A549 (cell line): ENCODE results near the gene F5. TPM values are rescaled to one million over a fixed set of nuclear protein-coding genes. Genes with fewer than 3 reads are reported as not detected.

Source experiments
- ATAC-seq, 2 experiments: fragments of 200-7000 bp in 1 of 2; fragments of >200 bp in 1 of 2; cut with Nextera tagmentation in 1 of 2; cut with Tn5 transposase in 1 of 2; 3 replicates each; pipeline versions ENCODE4 v1.8.0 to v1.9.1; 2018 to 2020; ENCODE audit warnings: mild to moderate bottlenecking in 1 of 2, moderate library complexity in 1 of 2
- CTCF ChIA-PET: fragments of 300-600 bp; sonication (Branson Sonifier 250); formaldehyde crosslinking; extraction: SDS; loops from one replicate; lab custom pipeline; 2021; ENCODE audit warnings: antibody characterized with exemption, inconsistent platforms; lab: Yijun Ruan, JAX
- POLR2A ChIA-PET: fragments of 350-600 bp; formaldehyde crosslinking; extraction: SDS; loops from one replicate; lab custom pipeline; 2021; ENCODE audit warnings: antibody characterized with exemption, inconsistent platforms; lab: Yijun Ruan, JAX
- DNase-seq, 2 experiments: peaks; one replicate each; pipeline versions ENCODE4 v3.0.0 to v3.0.0-alpha.2; 2011 to 2016; ENCODE audit warnings: low read depth in 1 of 2, low spot score in 1 of 2
- FAIRE-seq: peaks from 2 replicates; lab custom pipeline; 2011; peaks lifted over from hg19 to GRCh38; lab: Jason Lieb, UNC
- H3K27ac ChIP-seq, 2 experiments: fragments of >200 bp; sonication (Bioruptor Twin); formaldehyde crosslinking; 3 replicates each; pipeline ENCODE4 v1.5.1; 2016 to 2017
- H3K4me1 ChIP-seq: fragments of >200 bp; sonication (Bioruptor Twin); formaldehyde crosslinking; 3 replicates; pipeline ENCODE4 v1.6.1; 2016
- H3K4me2 ChIP-seq: fragments of >200 bp; sonication (Bioruptor Twin); formaldehyde crosslinking; 3 replicates; pipeline ENCODE4 v1.6.1; 2016
- H3K4me3 ChIP-seq: fragments of >200 bp; sonication (Bioruptor Twin); formaldehyde crosslinking; 3 replicates; pipeline ENCODE4 v1.5.1; 2016
- H3K9me3 ChIP-seq: fragments of >200 bp; sonication (Bioruptor Twin); formaldehyde crosslinking; 3 replicates; pipeline ENCODE4 v1.6.1; 2016
- CHD2 ChIP-seq: fragments of 150-350 bp; IDR thresholded peaks from 2 replicates; pipeline ENCODE4 v1.6.1; 2014; ENCODE audit warnings: low read length; ENCODE audit not compliant: partially characterized antibody
- CHD4 ChIP-seq: fragments of 200-600 bp; sonication (generic); IDR thresholded peaks from 2 replicates; pipeline ENCODE4 v1.6.1; 2016; ENCODE audit warnings: antibody characterized with exemption, mild to moderate bottlenecking, borderline replicate concordance
- EHF ChIP-seq: fragments of 250-450 bp; sonication (Bioruptor Pico); IDR thresholded peaks from 2 replicates; pipeline ENCODE4 v1.5.0; 2020; ENCODE audit warnings: mild to moderate bottlenecking
- EHMT2 ChIP-seq: fragments of 200-600 bp; sonication (generic); IDR thresholded peaks from 2 replicates; pipeline ENCODE4 v1.6.1; 2016; ENCODE audit warnings: antibody characterized with exemption, low read depth, mild to moderate bottlenecking, moderate library complexity
- ELK1 ChIP-seq: fragments of 150-350 bp; IDR thresholded peaks from 2 replicates; pipeline ENCODE4 v1.6.1; 2014; ENCODE audit warnings: low read depth, mild to moderate bottlenecking, low read length
- FOXS1 ChIP-seq: fragments of 250-450 bp; sonication (Bioruptor Pico); IDR thresholded peaks from 2 replicates; pipeline ENCODE4 v1.5.0; 2020; ENCODE audit warnings: mild to moderate bottlenecking, moderate library complexity
- GATA3 ChIP-seq: IDR thresholded peaks from 2 replicates; pipeline ENCODE4 v1.6.1; 2012; ENCODE audit warnings: borderline replicate concordance
- HES2 ChIP-seq: fragments of >200 bp; sonication (Bioruptor Twin); formaldehyde crosslinking; IDR thresholded peaks from 2 replicates; pipeline ENCODE4 v1.6.1; 2016
- HEYL ChIP-seq: fragments of 250-450 bp; sonication (Bioruptor Pico); IDR thresholded peaks from 2 replicates; pipeline ENCODE4 v1.8.0; 2021; ENCODE audit warnings: mild to moderate bottlenecking, moderate library complexity
- HOXA7 ChIP-seq: fragments of 250-450 bp; sonication (Bioruptor Pico); IDR thresholded peaks from 2 replicates; pipeline ENCODE4 v1.5.0; 2020; ENCODE audit warnings: mild to moderate bottlenecking, moderate library complexity
- KDM5A ChIP-seq: fragments of 200-600 bp; sonication (generic); IDR thresholded peaks from 2 replicates; pipeline ENCODE4 v1.6.1; 2016; ENCODE audit warnings: antibody characterized with exemption, mild to moderate bottlenecking
- MAFK ChIP-seq: fragments of 450-650 bp; IDR thresholded peaks from 2 replicates; pipeline ENCODE4 v1.6.1; 2014; ENCODE audit not compliant: partially characterized antibody
- MAZ ChIP-seq: fragments of 150-350 bp; IDR thresholded peaks from 2 replicates; pipeline ENCODE4 v1.6.1; 2014; ENCODE audit warnings: antibody characterized with exemption, low read depth, low read length, borderline replicate concordance
- NFE2L2 ChIP-seq: fragments of 150-350 bp; conservative IDR thresholded peaks from 2 replicates; pipeline ENCODE4 v1.6.1; 2014; ENCODE audit warnings: low read length
- NR3C1 ChIP-seq: fragments of >200 bp; sonication (Bioruptor Twin); formaldehyde crosslinking; IDR thresholded peaks from 3 replicates; pipeline ENCODE4 v1.6.1; 2017
- PBX3 ChIP-seq: IDR thresholded peaks from 2 replicates; pipeline ENCODE4 v1.6.1; 2012
- PHF8 ChIP-seq: fragments of 200-600 bp; sonication (generic); IDR thresholded peaks from 2 replicates; pipeline ENCODE4 v1.6.1; 2016; ENCODE audit warnings: low read depth, mild to moderate bottlenecking, antibody characterized with exemption, moderate library complexity, borderline replicate concordance
- POLR2A ChIP-seq: IDR thresholded peaks from 2 replicates; pipeline ENCODE4 v1.6.1; 2012; ENCODE audit warnings: mild to moderate bottlenecking, low read length
- RCOR1 ChIP-seq: fragments of 150-350 bp; IDR thresholded peaks from 2 replicates; pipeline ENCODE4 v1.6.1; 2014; ENCODE audit warnings: antibody characterized with exemption, low read length, low read depth
- RNF2 ChIP-seq: fragments of 200-600 bp; sonication (generic); IDR thresholded peaks from 2 replicates; pipeline ENCODE4 v1.6.1; 2016; ENCODE audit warnings: low read depth, mild to moderate bottlenecking, antibody characterized with exemption, moderate library complexity, borderline replicate concordance
- SREBF2 ChIP-seq: fragments of 450-650 bp; IDR thresholded peaks from 2 replicates; pipeline ENCODE4 v1.6.1; 2014; ENCODE audit warnings: mild to moderate bottlenecking, moderate library complexity
- ZC3H11A ChIP-seq: fragments of 450-650 bp; IDR thresholded peaks from 2 replicates; pipeline ENCODE4 v1.6.1; 2014; ENCODE audit warnings: antibody characterized with exemption, mild to moderate bottlenecking
- ZFP36 ChIP-seq: fragments of 450-650 bp; IDR thresholded peaks from 2 replicates; pipeline ENCODE4 v1.6.1; 2014; ENCODE audit warnings: borderline replicate concordance; ENCODE audit not compliant: partially characterized antibody
- WGBS: methylation state at CpG from one replicate; pipeline ENCODE4 v1.1.6; 2017; ENCODE audit errors: missing lambda C conversion rate; 5-methylcytosine and 5-hydroxymethylcytosine counted together
- polyA plus RNA-seq, 4 experiments: library from polyadenylated mRNA; depleted of rRNA in 3 of 4; stranded (reverse); fragments of >200 nt; fragmentation: RNase III in 1 of 4; extraction: RNeasy Plus Mini Kit Qiagen cat#74134 plus additional on column Dnase treatment in 1 of 4; gene quantifications; 2 replicates in 3 of 4; 3 replicates in 1 of 4; pipeline ENCODE4 v1.2.3, GENCODE V29; 2011 to 2017
- TF ChIP-seq, protein P1 (sequence below): fragments of 250-450 bp; sonication (Bioruptor Pico); IDR thresholded peaks from 2 replicates; pipeline ENCODE4 v1.5.0; 2021; ENCODE audit warnings: mild to moderate bottlenecking, moderate library complexity, borderline replicate concordance
- TF ChIP-seq, protein P2 (sequence below): fragments of 200-600 bp; sonication (generic); IDR thresholded peaks from 2 replicates; pipeline ENCODE4 v1.6.1; 2016; ENCODE audit warnings: antibody characterized with exemption, mild to moderate bottlenecking, moderate library complexity

Gene F5
- polyA plus RNA-seq, 2 of the 4 experiments (the other 2 are of a cell fraction) = 0.04 to 0.36 TPM

GRCh38 chr1:169608226-169608625 lies 21.9 kb upstream of the F5 start:
- no peak overlapping the region for H3K27ac ChIP-seq
- no peak overlapping the region for H3K4me2 ChIP-seq
- TF ChIP-seq, protein P1, sequence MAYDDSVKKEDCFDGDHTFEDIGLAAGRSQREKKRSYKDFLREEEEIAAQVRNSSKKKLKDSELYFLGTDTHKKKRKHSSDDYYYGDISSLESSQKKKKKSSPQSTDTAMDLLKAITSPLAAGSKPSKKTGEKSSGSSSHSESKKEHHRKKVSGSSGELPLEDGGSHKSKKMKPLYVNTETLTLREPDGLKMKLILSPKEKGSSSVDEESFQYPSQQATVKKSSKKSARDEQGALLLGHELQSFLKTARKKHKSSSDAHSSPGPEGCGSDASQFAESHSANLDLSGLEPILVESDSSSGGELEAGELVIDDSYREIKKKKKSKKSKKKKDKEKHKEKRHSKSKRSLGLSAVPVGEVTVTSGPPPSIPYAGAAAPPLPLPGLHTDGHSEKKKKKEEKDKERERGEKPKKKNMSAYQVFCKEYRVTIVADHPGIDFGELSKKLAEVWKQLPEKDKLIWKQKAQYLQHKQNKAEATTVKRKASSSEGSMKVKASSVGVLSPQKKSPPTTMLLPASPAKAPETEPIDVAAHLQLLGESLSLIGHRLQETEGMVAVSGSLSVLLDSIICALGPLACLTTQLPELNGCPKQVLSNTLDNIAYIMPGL (CRISPR knock-in tag) = no peak
- TF ChIP-seq ZFP36 (no peak), CHD2 (no peak), ZC3H11A (no peak), KDM5A (no peak), RCOR1 (no peak), ELK1 (no peak), HOXA7 (CRISPR knock-in tag) (no peak), GATA3 (no peak), MAZ (no peak), PBX3 (no peak), HES2 (no peak), SREBF2 (no peak), NR3C1 (no peak)
- TF ChIP-seq, protein P2, sequence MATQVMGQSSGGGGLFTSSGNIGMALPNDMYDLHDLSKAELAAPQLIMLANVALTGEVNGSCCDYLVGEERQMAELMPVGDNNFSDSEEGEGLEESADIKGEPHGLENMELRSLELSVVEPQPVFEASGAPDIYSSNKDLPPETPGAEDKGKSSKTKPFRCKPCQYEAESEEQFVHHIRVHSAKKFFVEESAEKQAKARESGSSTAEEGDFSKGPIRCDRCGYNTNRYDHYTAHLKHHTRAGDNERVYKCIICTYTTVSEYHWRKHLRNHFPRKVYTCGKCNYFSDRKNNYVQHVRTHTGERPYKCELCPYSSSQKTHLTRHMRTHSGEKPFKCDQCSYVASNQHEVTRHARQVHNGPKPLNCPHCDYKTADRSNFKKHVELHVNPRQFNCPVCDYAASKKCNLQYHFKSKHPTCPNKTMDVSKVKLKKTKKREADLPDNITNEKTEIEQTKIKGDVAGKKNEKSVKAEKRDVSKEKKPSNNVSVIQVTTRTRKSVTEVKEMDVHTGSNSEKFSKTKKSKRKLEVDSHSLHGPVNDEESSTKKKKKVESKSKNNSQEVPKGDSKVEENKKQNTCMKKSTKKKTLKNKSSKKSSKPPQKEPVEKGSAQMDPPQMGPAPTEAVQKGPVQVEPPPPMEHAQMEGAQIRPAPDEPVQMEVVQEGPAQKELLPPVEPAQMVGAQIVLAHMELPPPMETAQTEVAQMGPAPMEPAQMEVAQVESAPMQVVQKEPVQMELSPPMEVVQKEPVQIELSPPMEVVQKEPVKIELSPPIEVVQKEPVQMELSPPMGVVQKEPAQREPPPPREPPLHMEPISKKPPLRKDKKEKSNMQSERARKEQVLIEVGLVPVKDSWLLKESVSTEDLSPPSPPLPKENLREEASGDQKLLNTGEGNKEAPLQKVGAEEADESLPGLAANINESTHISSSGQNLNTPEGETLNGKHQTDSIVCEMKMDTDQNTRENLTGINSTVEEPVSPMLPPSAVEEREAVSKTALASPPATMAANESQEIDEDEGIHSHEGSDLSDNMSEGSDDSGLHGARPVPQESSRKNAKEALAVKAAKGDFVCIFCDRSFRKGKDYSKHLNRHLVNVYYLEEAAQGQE = no peak
- TF ChIP-seq, all 56 proteins: peak for 0
- H3K4me3 ChIP-seq = no peak overlapping the region
- WGBS = 87% methylated on average over 4 of the region's 4 CpGs
- POLR2A ChIA-PET = no interaction called here
- FAIRE-seq (no peak), DNase-seq (no peak), ATAC-seq (no peak)
- H3K9me3 ChIP-seq = no peaks in the 10 kb centered on the region
- CTCF ChIA-PET = no interaction called here
- no peaks in the 10 kb centered on the region for H3K4me1 ChIP-seq

DNA sequence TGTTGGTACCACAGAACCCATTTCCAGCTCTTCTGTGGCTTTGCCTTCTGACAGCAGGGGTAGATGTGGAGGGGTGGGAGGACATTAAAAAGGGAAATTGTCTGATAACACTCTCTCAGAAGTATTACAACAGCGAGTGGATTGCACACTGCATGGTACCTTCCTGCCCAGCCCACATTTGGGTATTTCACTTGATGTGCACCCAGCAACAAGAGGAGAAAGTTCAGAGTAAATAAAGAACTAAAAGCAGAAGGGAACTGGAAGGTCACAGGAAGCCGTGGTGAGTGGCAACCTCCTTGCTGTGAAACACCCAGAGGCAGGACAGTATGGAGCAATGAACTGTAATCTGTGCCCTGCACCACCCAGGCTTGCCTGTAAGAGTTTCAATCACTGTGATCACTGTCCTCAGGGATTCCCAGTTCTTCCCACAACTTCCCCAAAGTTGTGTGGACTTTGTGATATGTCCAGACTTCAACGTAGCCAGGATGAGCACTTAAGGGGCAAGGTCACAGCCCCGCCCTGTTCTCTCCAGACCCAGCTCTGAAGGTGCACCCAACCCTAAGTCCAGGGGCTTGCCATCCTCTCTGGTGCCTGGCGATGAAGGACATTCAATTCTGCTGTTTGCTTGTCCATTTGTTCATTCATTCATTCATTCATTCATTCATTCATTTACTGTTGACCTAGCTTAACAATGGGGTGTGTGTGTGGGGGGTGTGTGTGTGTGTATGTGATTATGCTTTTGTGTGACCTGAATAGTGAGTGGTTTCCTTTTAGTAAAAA lies 18.7 kb upstream of the F5 start:
- no peak for ATAC-seq
- no peaks in the 10 kb centered on the region for H3K9me3 ChIP-seq
- H3K4me1 ChIP-seq = no peaks in the 10 kb centered on the region
- H3K4me2 ChIP-seq = no peak overlapping the region
- CTCF ChIA-PET = interaction anchor here (0.8 to 1.0 kb wide), 2 partner anchors 107 to 204 kb away, joined by 3 to 4 read pairs; no protein-coding TSS in a partner anchor
- no peak for DNase-seq
- FAIRE-seq = no peak
- H3K27ac ChIP-seq = no peak overlapping the region
- POLR2A ChIA-PET = no interaction called here
- 22% methylated on average over 5 of the region's 5 CpGs for WGBS
- no peak overlapping the region for H3K4me3 ChIP-seq
- no peak for TF ChIP-seq NFE2L2
- TF ChIP-seq FOXS1 (CRISPR knock-in tag) = no peak
- TF ChIP-seq RNF2 = no peak
- TF ChIP-seq PBX3 = no peak
- TF ChIP-seq PHF8 = no peak
- TF ChIP-seq MAFK = no peak
- no peak for TF ChIP-seq CHD4
- TF ChIP-seq, protein P1 (CRISPR knock-in tag) = no peak
- TF ChIP-seq POLR2A = no peak
- no peak for TF ChIP-seq HEYL (CRISPR knock-in tag)
- no peak for TF ChIP-seq EHF (CRISPR knock-in tag)
- no peak for TF ChIP-seq EHMT2
- TF ChIP-seq GATA3 = no peak
- no peak for TF ChIP-seq NR3C1
